GM19025 (cell line): ENCODE results near the gene ZNF142.

Source experiments
- ATAC-seq: cut with Tn5 transposase; IDR thresholded peaks from one replicate; pipeline ENCODE4 v1.9.1; 2021; ENCODE audit warnings: mild to moderate bottlenecking, low read depth, moderate library complexity; ENCODE audit not compliant: unreplicated experiment

The ZNF142 gene

GRCh38 chr2:218605432-218605831, 54.0 kb downstream of the ZNF142 start:
- no peak for ATAC-seq
